ENCODE results near the gene NELL2. TPM values are rescaled to one million over a fixed set of nuclear protein-coding genes. Genes with fewer than 3 reads are reported as not detected.

Gene NELL2
- total RNA-seq (2013), result 0.10 TPM
- polyA plus RNA-seq (under 1 TPM; 0.09 to 0.98 (median 0.39) TPM), polyA minus RNA-seq (not detected in 2 replicates), total RNA-seq (0 to 2.1 (median 0.08) reads per million in 11 experiments)

DNA sequence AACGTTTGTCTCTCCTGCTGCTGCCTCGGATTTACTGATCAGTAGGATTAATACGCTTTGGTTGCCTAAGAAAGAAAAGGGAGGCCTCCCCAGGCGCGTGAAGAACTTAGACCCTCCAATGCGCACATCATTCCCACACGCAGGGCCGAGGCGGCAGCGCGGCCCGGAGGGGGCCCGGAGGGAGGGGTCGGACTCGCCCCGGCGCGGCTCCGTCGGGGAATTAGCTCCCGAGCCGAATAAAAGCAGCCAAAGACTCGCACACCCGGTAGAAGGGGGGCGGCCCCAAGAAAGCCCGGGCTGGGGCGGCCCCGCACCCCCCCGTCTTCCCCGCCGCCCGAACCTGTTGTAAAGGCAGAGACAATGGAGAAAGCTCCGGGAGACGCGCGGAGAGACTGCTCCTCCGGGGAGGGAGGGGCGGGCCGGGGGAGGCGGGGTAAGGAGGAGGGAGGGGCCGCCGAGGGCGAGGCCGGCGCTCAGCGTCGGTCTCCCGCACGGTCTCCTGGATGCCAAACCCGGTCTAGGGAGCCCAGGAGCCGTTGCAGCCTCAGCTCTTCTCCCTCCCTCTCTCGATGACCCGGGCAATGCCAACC is at the start of gene NELL2:
TSS of gene NELL2 (minus strand) at position 362 of the 590 bp plus-strand sequence. CDS start 446 bp downstream, outside the sequence.
- H3K36me3 Mint-ChIP-seq, result peaks cover 0 to 4% of the 10 kb centered on the region in 2 donors
- H4K20me1 ChIP-seq (ENCODE audit: insufficient read depth, low read length), result no peaks in the 10 kb centered on the region
- peaks cover 4 to 12% of the 10 kb centered on the region in 2 donors for H3K9me3 ChIP-seq (replicated peaks in 1 of 2; ENCODE audit: control insufficient read depth in 1 of 2, insufficient read depth in 1 of 2, low read length in 2 of 2)
- DNase-seq, result no peak
- no peak within 1 kb of the TSS for H3K9ac ChIP-seq (ENCODE audit: insufficient read depth, low read length, poor library complexity, severe bottlenecking)
- H3K27me3 ChIP-seq (ENCODE audit: control insufficient read depth in 2 of 2, insufficient read depth in 2 of 2, low read length in 2 of 2), result peaks cover 44 to 64% of the 10 kb centered on the region in 2 donors
- H2AFZ ChIP-seq (ENCODE audit: insufficient read depth, low read depth, low read length, poor library complexity, severe bottlenecking), result peak within 1 kb of the TSS; percentile 46
- no peak for TF ChIP-seq CTCF (IDR thresholded peaks at IDR 0.05)
- H3K4me3 Mint-ChIP-seq, result peak within 1 kb of the TSS; percentile 67 to 90
- intact Hi-C loops (cut with micrococcal nuclease), result no loop called here
- H3K27ac ChIP-seq (ENCODE audit: low read depth in 1 of 2, low read length in 2 of 2), result no peak within 1 kb of the TSS
- H3K4me1 Mint-ChIP-seq, result peaks cover 12% of the 10 kb centered on the region
- H3K4me3 ChIP-seq (replicated peaks in 1 of 3; ENCODE audit: low read depth in 2 of 3, low read length in 3 of 3), result peak within 1 kb of the TSS in 1 of 3 experiments; percentile 30
- no peak within 1 kb of the TSS for H3K27ac Mint-ChIP-seq
- H3K4me1 ChIP-seq (ENCODE audit: control insufficient read depth in 1 of 2, insufficient read depth in 2 of 2, low read length in 2 of 2), result no peaks in the 10 kb centered on the region
- peaks cover 33 to 53% (median 43%) of the 10 kb centered on the region in 3 donors for H3K27me3 Mint-ChIP-seq (ENCODE audit: low read depth in 3 of 3)
- no peaks in the 10 kb centered on the region for H3K79me2 ChIP-seq (ENCODE audit: insufficient read depth, low read length)
- H3K9me3 Mint-ChIP-seq, result peaks cover 2 to 18% (median 7%) of the 10 kb centered on the region in 7 donors
- under 1% methylated on average over 39 of the region's 53 CpGs for WGBS (ENCODE audit: insufficient coverage)
- peak within 1 kb of the TSS; percentile 28 for H3K4me2 ChIP-seq (replicated peaks; ENCODE audit: extremely low read depth, low read length, poor library complexity, severe bottlenecking)
- H3K36me3 ChIP-seq (replicated peaks in 1 of 2; ENCODE audit: control insufficient read depth in 1 of 2, insufficient read depth in 2 of 2, low read length in 2 of 2), result no peaks in the 10 kb centered on the region

GRCh38 chr12:44921736-44922135 is 45.6 kb upstream of the NELL2 start:
- Histone ChIP-seq H3K36me3 (replicated peaks in 1 of 2; ENCODE audit: control insufficient read depth in 1 of 2, insufficient read depth in 2 of 2, low read length in 2 of 2) (no peaks in the 10 kb centered on the region), H3K9ac (ENCODE audit: insufficient read depth, low read length, poor library complexity, severe bottlenecking) (no peak overlapping the region), H2AFZ (ENCODE audit: insufficient read depth, low read depth, low read length, poor library complexity, severe bottlenecking) (no peak overlapping the region), H3K4me1 (ENCODE audit: control insufficient read depth in 1 of 2, insufficient read depth in 2 of 2, low read length in 2 of 2) (no peaks in the 10 kb centered on the region), H3K4me3 (replicated peaks in 1 of 3; ENCODE audit: low read depth in 2 of 3, low read length in 3 of 3) (no peak overlapping the region), H3K27me3 (ENCODE audit: control insufficient read depth in 2 of 2, insufficient read depth in 2 of 2, low read length in 2 of 2) (no peaks in the 10 kb centered on the region), H3K4me2 (replicated peaks; ENCODE audit: extremely low read depth, low read length, poor library complexity, severe bottlenecking) (no peak overlapping the region), H3K27ac (ENCODE audit: low read depth in 1 of 2, low read length in 2 of 2) (no peak overlapping the region), H4K20me1 (ENCODE audit: insufficient read depth, low read length) (no peaks in the 10 kb centered on the region), H3K9me3 (replicated peaks in 1 of 2; ENCODE audit: control insufficient read depth in 1 of 2, insufficient read depth in 1 of 2, low read length in 2 of 2) (no peaks in the 10 kb centered on the region), H3K79me2 (ENCODE audit: insufficient read depth, low read length) (no peaks in the 10 kb centered on the region)
- Mint-ChIP-seq H3K27ac (no peak overlapping the region), H3K27me3 (ENCODE audit: low read depth in 3 of 3) (peaks cover 0 to 2% (median 1%) of the 10 kb centered on the region in 3 donors), H3K36me3 (no peaks in the 10 kb centered on the region), H3K4me3 (no peak overlapping the region), H3K4me1 (no peaks in the 10 kb centered on the region), H3K9me3 (no peaks in the 10 kb centered on the region)
- intact Hi-C loops (cut with micrococcal nuclease), result no loop called here
- no peak for TF ChIP-seq CTCF (IDR thresholded peaks at IDR 0.05)
- DNase-seq, result no peak
- no CpG with 5 or more reads among the region's 3 CpGs for WGBS (ENCODE audit: insufficient coverage)

Data from CD14-positive monocyte (primary cell).